Astrocyte of the spinal cord (primary cell): ENCODE data around the gene BUD13.

Experiments
- DNase-seq: peaks from one replicate; pipeline ENCODE4 v3.0.0; 2011; ENCODE audit warnings: low read depth, low spot score
- H3K4me3 ChIP-seq: 2 replicates; pipeline ENCODE4 v1.5.1; 2011; ENCODE audit warnings: low read depth, mild to moderate bottlenecking, low read length, moderate library complexity
- CTCF ChIP-seq: IDR thresholded peaks from 2 replicates; pipeline ENCODE4 v1.5.1; 2012; ENCODE audit warnings: low read depth, mild to moderate bottlenecking, low read length, inconsistent platforms
- in situ Hi-C: cut with HindIII; loops from 2 replicates; pipeline ENCODE4 v1.10.0; 2017; ENCODE audit warnings: low sequenced_read_pairs

The BUD13 gene

GRCh38 chr11:116813781-116814471 lies 41.1 kb upstream of the BUD13 start:
- TF ChIP-seq CTCF = no peak
- in situ Hi-C loops = no loop called here
- no peak for DNase-seq
- H3K4me3 ChIP-seq = no peak overlapping the region

- no peak for DNase-seq
Measured at GRCh38 chr11:116813170-116813569, 40.4 kb upstream of the BUD13 start.

GRCh38 chr11:116812109-116812508 lies 39.3 kb upstream of the BUD13 start:
- no peak overlapping the region for H3K4me3 ChIP-seq
- TF ChIP-seq CTCF = no peak
- in situ Hi-C loops = no loop called here
- DNase-seq = no peak

More at GRCh38 chr11:116813170-116813569, 40.4 kb upstream of the BUD13 start:
- in situ Hi-C loops = no loop called here
- TF ChIP-seq CTCF = no peak
- no peak overlapping the region for H3K4me3 ChIP-seq

GRCh38 chr11:116811194-116811593 lies 38.4 kb upstream of the BUD13 start:
- no peak for TF ChIP-seq CTCF
- DNase-seq = no peak
- in situ Hi-C loops = no loop called here
- no peak overlapping the region for H3K4me3 ChIP-seq

- DNase-seq = no peak
- in situ Hi-C loops = no loop called here
- H3K4me3 ChIP-seq = no peak overlapping the region
- no peak for TF ChIP-seq CTCF
Measured at GRCh38 chr11:116808262-116809175, 35.7 kb upstream of the BUD13 start.

- no peak for TF ChIP-seq CTCF
- in situ Hi-C loops = no loop called here
Measured at GRCh38 chr11:116807601-116808261, 34.9 kb upstream of the BUD13 start.

More at GRCh38 chr11:116807601-116808261, 34.9 kb upstream of the BUD13 start:
- H3K4me3 ChIP-seq = no peak overlapping the region
- DNase-seq = no peak
